Measurements from ENCODE around the gene VAMP3.

DNA sequence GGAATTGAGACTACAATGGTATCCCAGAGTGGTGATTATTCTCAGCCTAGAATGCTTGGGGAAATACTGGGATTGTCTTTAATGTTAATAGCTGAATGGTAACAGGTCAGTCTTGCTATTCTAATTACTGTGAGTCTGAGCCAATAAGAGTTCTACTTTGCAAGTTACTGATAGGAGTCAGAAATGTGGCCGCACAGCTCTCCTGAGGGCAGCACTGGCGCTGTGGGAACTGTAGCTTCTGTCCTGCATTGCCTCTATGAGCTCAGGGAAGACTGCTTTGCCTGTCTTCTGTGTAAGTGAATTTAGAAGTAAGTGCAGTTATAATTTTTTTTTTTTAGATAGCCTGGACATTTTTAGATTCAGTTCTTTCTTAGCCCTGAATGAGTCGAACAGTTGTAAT lies 10.0 kb upstream of the VAMP3 start:
- TF ChIP-seq, protein P1, sequence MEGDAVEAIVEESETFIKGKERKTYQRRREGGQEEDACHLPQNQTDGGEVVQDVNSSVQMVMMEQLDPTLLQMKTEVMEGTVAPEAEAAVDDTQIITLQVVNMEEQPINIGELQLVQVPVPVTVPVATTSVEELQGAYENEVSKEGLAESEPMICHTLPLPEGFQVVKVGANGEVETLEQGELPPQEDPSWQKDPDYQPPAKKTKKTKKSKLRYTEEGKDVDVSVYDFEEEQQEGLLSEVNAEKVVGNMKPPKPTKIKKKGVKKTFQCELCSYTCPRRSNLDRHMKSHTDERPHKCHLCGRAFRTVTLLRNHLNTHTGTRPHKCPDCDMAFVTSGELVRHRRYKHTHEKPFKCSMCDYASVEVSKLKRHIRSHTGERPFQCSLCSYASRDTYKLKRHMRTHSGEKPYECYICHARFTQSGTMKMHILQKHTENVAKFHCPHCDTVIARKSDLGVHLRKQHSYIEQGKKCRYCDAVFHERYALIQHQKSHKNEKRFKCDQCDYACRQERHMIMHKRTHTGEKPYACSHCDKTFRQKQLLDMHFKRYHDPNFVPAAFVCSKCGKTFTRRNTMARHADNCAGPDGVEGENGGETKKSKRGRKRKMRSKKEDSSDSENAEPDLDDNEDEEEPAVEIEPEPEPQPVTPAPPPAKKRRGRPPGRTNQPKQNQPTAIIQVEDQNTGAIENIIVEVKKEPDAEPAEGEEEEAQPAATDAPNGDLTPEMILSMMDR (IDR thresholded peaks at IDR 0.05), result no peak
- no peak for TF ChIP-seq POLR2A (IDR thresholded peaks at IDR 0.05)
- no peak for TF ChIP-seq POLR2AphosphoS5 (IDR thresholded peaks at IDR 0.05)
